ENCODE results near the gene TPGS1. TPM values are rescaled to one million over a fixed set of nuclear protein-coding genes. Genes with fewer than 3 reads are reported as not detected.

TPGS1 gene
- total and polyA plus RNA-seq, 2 experiments from 2014 or later = 56.2 to 67.1 TPM

DNA sequence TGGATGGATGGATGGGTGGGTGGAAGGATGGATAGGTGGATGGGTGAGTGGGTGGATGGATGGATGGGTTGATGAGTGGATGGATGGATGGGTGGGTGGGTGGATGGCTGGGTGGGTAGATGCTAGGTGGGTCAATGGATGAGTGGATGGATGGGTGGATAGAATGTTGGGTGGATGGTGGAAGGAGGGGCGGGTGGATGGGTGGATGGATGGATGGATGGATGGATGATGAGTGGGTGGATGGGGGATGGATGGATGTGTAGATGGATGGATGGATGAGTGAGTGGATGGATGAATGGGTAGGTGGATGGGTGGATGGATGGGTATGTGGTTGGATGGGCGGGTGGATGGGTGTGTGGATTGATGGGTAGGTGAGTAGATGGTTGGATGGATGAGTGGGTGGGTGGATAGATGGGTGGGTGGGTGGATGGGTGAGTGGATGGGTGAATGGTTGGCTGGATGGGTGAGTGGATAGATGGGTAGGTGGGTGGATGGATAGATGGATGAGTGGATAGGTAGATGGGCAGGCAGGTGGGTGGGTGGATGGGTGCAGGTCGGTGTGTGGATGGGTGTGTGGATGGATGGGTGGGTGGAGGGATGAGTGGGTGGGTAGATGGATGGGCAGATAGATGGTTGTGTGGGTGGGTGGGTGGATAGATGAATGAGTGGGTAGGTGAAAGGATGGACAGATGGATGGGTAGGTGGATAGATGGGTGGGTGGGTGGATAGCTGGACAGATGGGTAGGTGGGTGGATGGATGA lies 42.1 kb upstream of the TPGS1 start:
- H3K9me3 ChIP-seq (ENCODE audit: low read depth) = no peaks in the 10 kb centered on the region
- DNase-seq (ENCODE audit: low read depth in 1 of 2, low spot score in 1 of 2) = no peak
- TF ChIP-seq, protein P1, sequence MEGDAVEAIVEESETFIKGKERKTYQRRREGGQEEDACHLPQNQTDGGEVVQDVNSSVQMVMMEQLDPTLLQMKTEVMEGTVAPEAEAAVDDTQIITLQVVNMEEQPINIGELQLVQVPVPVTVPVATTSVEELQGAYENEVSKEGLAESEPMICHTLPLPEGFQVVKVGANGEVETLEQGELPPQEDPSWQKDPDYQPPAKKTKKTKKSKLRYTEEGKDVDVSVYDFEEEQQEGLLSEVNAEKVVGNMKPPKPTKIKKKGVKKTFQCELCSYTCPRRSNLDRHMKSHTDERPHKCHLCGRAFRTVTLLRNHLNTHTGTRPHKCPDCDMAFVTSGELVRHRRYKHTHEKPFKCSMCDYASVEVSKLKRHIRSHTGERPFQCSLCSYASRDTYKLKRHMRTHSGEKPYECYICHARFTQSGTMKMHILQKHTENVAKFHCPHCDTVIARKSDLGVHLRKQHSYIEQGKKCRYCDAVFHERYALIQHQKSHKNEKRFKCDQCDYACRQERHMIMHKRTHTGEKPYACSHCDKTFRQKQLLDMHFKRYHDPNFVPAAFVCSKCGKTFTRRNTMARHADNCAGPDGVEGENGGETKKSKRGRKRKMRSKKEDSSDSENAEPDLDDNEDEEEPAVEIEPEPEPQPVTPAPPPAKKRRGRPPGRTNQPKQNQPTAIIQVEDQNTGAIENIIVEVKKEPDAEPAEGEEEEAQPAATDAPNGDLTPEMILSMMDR (IDR thresholded peaks at IDR 0.05; ENCODE audit: low read depth, low read length) = no peak
- H3K27ac ChIP-seq = no peak overlapping the region
- no peaks in the 10 kb centered on the region for H3K4me1 ChIP-seq (ENCODE audit: low read depth)
- H3K4me3 ChIP-seq = no peak overlapping the region
- H3K27me3 ChIP-seq = peaks cover 10% of the 10 kb centered on the region
- H3K36me3 ChIP-seq = no peaks in the 10 kb centered on the region

DNA sequence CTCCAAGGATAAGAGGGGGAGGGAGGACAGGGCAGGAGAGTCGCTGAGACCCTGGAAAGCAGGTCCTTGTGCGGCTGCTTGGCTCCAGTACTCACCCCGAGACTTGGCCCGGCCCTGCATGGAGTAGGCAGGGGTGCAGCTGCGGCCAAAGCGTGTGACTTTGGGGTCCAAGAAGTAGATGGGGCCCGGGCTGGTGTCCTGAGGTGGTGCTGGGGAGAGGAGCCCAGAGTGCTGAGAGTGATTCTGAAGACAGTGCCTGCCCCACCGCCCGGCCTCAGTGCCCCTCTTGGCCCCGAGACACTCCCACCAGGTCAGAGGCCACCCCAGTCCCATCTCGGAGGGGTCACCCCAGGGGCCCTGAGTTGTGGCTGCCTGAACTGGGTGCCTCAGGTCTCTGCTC lies 39.7 kb upstream of the TPGS1 start:
- Histone ChIP-seq H3K9me3 (ENCODE audit: low read depth) (no peaks in the 10 kb centered on the region), H3K36me3 (no peaks in the 10 kb centered on the region), H3K4me1 (ENCODE audit: low read depth) (no peaks in the 10 kb centered on the region), H3K4me3 (no peak overlapping the region), H3K27me3 (no peaks in the 10 kb centered on the region), H3K27ac (no peak overlapping the region)
- no peak for DNase-seq (ENCODE audit: low read depth in 1 of 2, low spot score in 1 of 2)
- TF ChIP-seq, protein P1 (IDR thresholded peaks at IDR 0.05; ENCODE audit: low read depth, low read length) = no peak

DNA sequence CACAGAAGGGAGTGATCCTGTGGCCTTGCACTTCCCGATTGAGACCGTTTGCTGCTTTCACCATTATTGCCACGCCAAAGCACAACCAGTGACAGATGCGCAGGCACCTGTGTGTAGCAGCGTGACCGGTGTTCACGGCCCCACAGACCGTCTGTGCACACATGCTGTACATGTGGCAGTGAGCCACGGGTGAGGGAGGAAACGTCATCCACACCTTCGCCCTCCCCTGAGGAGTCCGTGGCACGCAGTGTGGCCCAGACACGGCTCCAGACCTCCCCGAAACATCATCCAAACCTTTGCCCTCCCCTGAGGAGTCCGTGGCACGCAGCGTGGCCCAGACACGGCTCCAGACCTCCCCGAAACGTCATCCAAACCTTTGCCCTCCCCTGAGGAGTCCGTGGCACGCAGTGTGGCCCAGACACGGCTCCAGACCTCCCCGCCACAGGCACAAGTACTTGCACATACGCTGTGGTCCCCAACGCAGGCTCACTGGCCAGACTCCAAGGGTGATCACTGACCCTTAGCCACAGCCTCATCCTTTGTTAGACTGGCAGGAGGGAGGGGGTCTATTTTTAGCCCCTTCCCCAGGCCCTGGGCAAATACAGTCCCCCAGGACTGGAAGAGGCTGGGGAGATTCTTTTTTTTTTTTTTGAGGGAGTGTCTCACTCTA lies 38.6 kb upstream of the TPGS1 start:
- TF ChIP-seq, protein P1 (IDR thresholded peaks at IDR 0.05; ENCODE audit: low read depth, low read length) = no peak
- no peak for DNase-seq (ENCODE audit: low read depth in 1 of 2, low spot score in 1 of 2)

DNA sequence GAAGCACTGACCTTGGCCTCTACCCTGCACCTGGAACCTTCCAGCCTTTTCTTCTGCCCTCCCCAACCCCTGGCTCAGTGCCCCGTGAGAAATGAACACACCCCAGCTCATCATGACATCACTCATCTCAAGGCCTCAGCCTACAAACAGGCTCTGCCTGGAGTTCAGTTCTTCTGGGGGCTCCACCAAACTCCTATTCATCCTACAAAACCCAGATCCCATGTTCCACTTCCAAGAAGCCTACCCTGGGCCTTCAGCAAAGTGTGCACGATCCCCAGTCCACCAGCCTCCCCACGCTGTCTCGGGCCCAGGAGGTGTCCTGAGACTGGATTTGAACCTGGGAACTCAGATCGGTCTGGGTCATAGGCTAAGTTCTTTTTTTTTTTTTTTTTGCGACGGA lies 37.5 kb upstream of the TPGS1 start:
- H3K4me3 ChIP-seq = no peak overlapping the region
- no peaks in the 10 kb centered on the region for H3K27me3 ChIP-seq
- H3K36me3 ChIP-seq = no peaks in the 10 kb centered on the region
- H3K27ac ChIP-seq = no peak overlapping the region
- H3K4me1 ChIP-seq (ENCODE audit: low read depth) = no peaks in the 10 kb centered on the region
- no peaks in the 10 kb centered on the region for H3K9me3 ChIP-seq (ENCODE audit: low read depth)
- TF ChIP-seq, protein P1 (IDR thresholded peaks at IDR 0.05; ENCODE audit: low read depth, low read length) = no peak
- DNase-seq (ENCODE audit: low read depth in 1 of 2, low spot score in 1 of 2) = no peak

More for the DNA sequence above, 38.6 kb upstream of the TPGS1 start:
- Histone ChIP-seq H3K4me1 (ENCODE audit: low read depth) (no peaks in the 10 kb centered on the region), H3K36me3 (no peaks in the 10 kb centered on the region), H3K27ac (no peak overlapping the region), H3K4me3 (no peak overlapping the region), H3K9me3 (ENCODE audit: low read depth) (no peaks in the 10 kb centered on the region), H3K27me3 (no peaks in the 10 kb centered on the region)

DNA sequence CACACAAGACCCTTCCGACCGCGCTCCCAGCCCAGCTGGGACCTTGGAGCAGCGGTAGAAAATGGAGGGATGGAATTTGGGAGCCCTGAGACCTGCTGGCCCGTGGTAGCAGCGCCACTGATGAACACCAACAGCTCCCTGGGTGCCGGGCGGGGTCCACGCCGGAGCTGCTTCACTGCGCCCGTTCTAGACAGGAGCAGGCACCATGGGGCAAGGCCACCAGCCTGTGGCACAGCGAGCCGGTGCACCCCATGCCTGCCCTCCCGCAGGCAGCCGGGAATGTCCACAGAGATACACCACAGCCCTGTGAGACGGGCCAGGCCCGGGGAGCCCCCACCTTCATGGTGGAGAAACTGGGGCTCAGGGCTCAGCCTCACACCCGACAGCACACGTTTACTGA lies 36.6 kb upstream of the TPGS1 start:
- Histone ChIP-seq H3K27ac (no peak overlapping the region), H3K36me3 (no peaks in the 10 kb centered on the region), H3K27me3 (no peaks in the 10 kb centered on the region), H3K4me1 (ENCODE audit: low read depth) (no peaks in the 10 kb centered on the region), H3K4me3 (no peak overlapping the region), H3K9me3 (ENCODE audit: low read depth) (no peaks in the 10 kb centered on the region)
- TF ChIP-seq, protein P1 (IDR thresholded peaks at IDR 0.05; ENCODE audit: low read depth, low read length) = no peak
- DNase-seq (ENCODE audit: low read depth in 1 of 2, low spot score in 1 of 2) = no peak

All from cardiac muscle cell (in vitro differentiated cells and primary cell).